SK-N-SH (cell line): ENCODE measurements around the gene CRYBG1. TPM values are rescaled to one million over a fixed set of nuclear protein-coding genes. Genes with fewer than 3 reads are reported as not detected.

Experiments used
- CTCF ChIA-PET: fragments of 300-600, 350-600 bp; formaldehyde crosslinking; extraction: SDS; loops from one replicate; lab custom pipeline; 2021; lab: Yijun Ruan, JAX
- POLR2A ChIA-PET: fragments of 350-600 bp; sonication (Branson Sonifier 250); formaldehyde crosslinking; extraction: SDS; loops from one replicate; lab custom pipeline; 2020; ENCODE audit warnings: antibody characterized with exemption, inconsistent platforms; lab: Yijun Ruan, JAX
- DNase-seq: peaks from one replicate; pipeline ENCODE4 v3.0.0; 2012
- H2AFZ ChIP-seq: fragments of 200-600 bp; sonication (generic); 2 replicates; pipeline ENCODE4 v1.8.1; 2016; ENCODE audit warnings: antibody characterized with exemption, mild to moderate bottlenecking, low read depth
- H3F3A ChIP-seq: fragments of 200-600 bp; sonication (generic); replicated peaks from 2 replicates; pipeline ENCODE3; 2016; ENCODE audit warnings: antibody characterized with exemption, mild to moderate bottlenecking; ENCODE audit not compliant: insufficient read depth
- H3K27ac ChIP-seq, 2 experiments: fragments of 200-500 bp in 1 of 2; fragments of 200-600 bp in 1 of 2; sonication (Bioruptor generic) in 1 of 2; sonication (generic), shearing (Covaris generic) in 1 of 2; 2 replicates each; pipeline versions ENCODE4 v1.5.1 to v1.6.1; 2014 to 2016; ENCODE audit warnings: low read depth in 2 of 2, inconsistent platforms in 1 of 2, low read length in 1 of 2, mild to moderate bottlenecking in 1 of 2, mixed read lengths in 1 of 2
- H3K27me3 ChIP-seq: fragments of 200-600 bp; sonication (generic), shearing (Covaris generic); 2 replicates; pipeline ENCODE4 v1.6.1; 2016; ENCODE audit warnings: mixed run types; ENCODE audit not compliant: insufficient read depth
- H3K36me3 ChIP-seq, 2 experiments: fragments of 200-500 bp in 1 of 2; fragments of 200-600 bp in 1 of 2; sonication (Bioruptor generic) in 1 of 2; sonication (generic) in 1 of 2; replicated peaks in 1 of 2; 2 replicates each; pipeline versions ENCODE3 to v1.5.1; 2014 to 2016; ENCODE audit warnings: low read length in 1 of 2, mild to moderate bottlenecking in 1 of 2; ENCODE audit not compliant: insufficient read depth in 2 of 2, control insufficient read depth in 1 of 2
- H3K4me1 ChIP-seq, 2 experiments: fragments of 200-500 bp in 1 of 2; fragments of 200-600 bp in 1 of 2; sonication (Bioruptor generic) in 1 of 2; sonication (generic), shearing (Covaris generic) in 1 of 2; 2 replicates each; pipeline versions ENCODE4 v1.5.1 to v1.6.1; 2014 to 2016; ENCODE audit warnings: low read depth in 1 of 2, low read length in 1 of 2, mixed run types in 1 of 2; ENCODE audit not compliant: insufficient read depth in 2 of 2, control insufficient read depth in 1 of 2
- H3K4me2 ChIP-seq: fragments of 200-600 bp; sonication (generic), shearing (Covaris generic); 2 replicates; pipeline ENCODE4 v1.6.1; 2017; ENCODE audit warnings: mixed run types
- H3K4me3 ChIP-seq, 2 experiments: fragments of 200-500 bp in 1 of 2; fragments of 200-600 bp in 1 of 2; sonication (Bioruptor generic) in 1 of 2; sonication (generic), shearing (Covaris generic) in 1 of 2; 2 replicates each; pipeline versions ENCODE4 v1.5.1 to v1.8.1; 2014 to 2016; ENCODE audit warnings: low read depth in 2 of 2, inconsistent platforms in 1 of 2, low read length in 1 of 2, mild to moderate bottlenecking in 1 of 2, mixed read lengths in 1 of 2, moderate library complexity in 1 of 2
- H3K79me2 ChIP-seq: fragments of 200-600 bp; sonication (generic); 2 replicates; pipeline ENCODE4 v1.8.1; 2017; ENCODE audit warnings: mild to moderate bottlenecking; ENCODE audit not compliant: insufficient read depth
- H3K9ac ChIP-seq: fragments of 200-600 bp; sonication (generic); 2 replicates; pipeline ENCODE4 v1.6.1; 2017; ENCODE audit warnings: mixed run types
- H3K9me2 ChIP-seq: fragments of 200-600 bp; sonication (generic); 2 replicates; pipeline ENCODE4 v1.6.1; 2017; ENCODE audit warnings: mixed run types
- H3K9me3 ChIP-seq: fragments of 200-600 bp; sonication (generic); 2 replicates; pipeline ENCODE4 v1.6.1; 2017; ENCODE audit warnings: mixed run types, mild to moderate bottlenecking, moderate library complexity
- H4K20me1 ChIP-seq: fragments of 200-600 bp; sonication (generic); 2 replicates; pipeline ENCODE4 v1.6.1; 2017; ENCODE audit warnings: mild to moderate bottlenecking, mixed run types; ENCODE audit not compliant: insufficient read depth
- CTCF ChIP-seq: fragments of 200-600 bp; sonication (generic); IDR thresholded peaks from 2 replicates; pipeline ENCODE4 v1.6.1; 2017; ENCODE audit warnings: antibody characterized with exemption, mild to moderate bottlenecking, moderate library complexity
- EZH2phosphoT487 ChIP-seq: fragments of 200-600 bp; sonication (generic); IDR thresholded peaks from 2 replicates; pipeline ENCODE4 v1.6.1; 2017; ENCODE audit warnings: low read depth, mixed run types, mild to moderate bottlenecking, antibody characterized with exemption, moderate library complexity, borderline replicate concordance
- GABPA ChIP-seq: IDR thresholded peaks from 2 replicates; pipeline ENCODE4 v1.4.0; 2012; ENCODE audit warnings: low read depth, mild to moderate bottlenecking
- IRF3 ChIP-seq: fragments of 150-350 bp; IDR thresholded peaks from 2 replicates; pipeline ENCODE4 v1.6.1; 2016; ENCODE audit warnings: mild to moderate bottlenecking, low read depth, low read length
- JUND ChIP-seq: IDR thresholded peaks from 2 replicates; pipeline ENCODE4 v1.4.0; 2012
- MAX ChIP-seq: IDR thresholded peaks from 2 replicates; pipeline ENCODE4 v1.4.0; 2012; ENCODE audit warnings: low read depth
- PBX3 ChIP-seq: IDR thresholded peaks from 2 replicates; pipeline ENCODE4; 2012
- POLR2AphosphoS5 ChIP-seq: IDR thresholded peaks from 2 replicates; pipeline ENCODE4 v1.6.1; 2012; ENCODE audit warnings: low read depth, low read length
- RAD21 ChIP-seq: IDR thresholded peaks from 2 replicates; pipeline ENCODE4 v1.6.1; 2012; ENCODE audit warnings: mild to moderate bottlenecking, low read length
- TCF12 ChIP-seq: IDR thresholded peaks from 2 replicates; pipeline ENCODE4 v1.4.0; 2012
- USF1 ChIP-seq: IDR thresholded peaks from 2 replicates; pipeline ENCODE4 v1.4.0; 2012; ENCODE audit warnings: low read depth, borderline replicate concordance
- WGBS: methylation state at CpG from one replicate; pipeline ENCODE4 v1.1.6; 2017; ENCODE audit warnings: low lambda C conversion rate; 5-methylcytosine and 5-hydroxymethylcytosine counted together
- polyA plus RNA-seq, 3 experiments: library from polyadenylated mRNA; depleted of rRNA; stranded (reverse); fragments of >200 nt; gene quantifications; 2 replicates each; pipeline ENCODE4 v1.2.3, GENCODE V29; 2012

CRYBG1 gene
- polyA plus RNA-seq, 1 of the 3 experiments (the other 2 are of a cell fraction), result 13.8 TPM

GRCh38 chr6:106475284-106475683 lies 114.8 kb downstream of the CRYBG1 start:
- Histone ChIP-seq H2AFZ (peak overlapping the region; percentile 45; the same call in 1 of the 2 replicates), H3K36me3 (no peaks in the 10 kb centered on the region), H3K4me3 (no peak overlapping the region), H3K4me2 (no peak overlapping the region), H3K27me3 (no peaks in the 10 kb centered on the region), H3K9me3 (no peaks in the 10 kb centered on the region), H3K79me2 (no peaks in the 10 kb centered on the region), H3K27ac (no peak overlapping the region), H3K4me1 (peaks cover 0 to 12% of the 10 kb centered on the region in 2 experiments; a peak in 1 of 4 replicates), H4K20me1 (no peaks in the 10 kb centered on the region), H3F3A (peaks cover 7% of the 10 kb centered on the region), H3K9ac (no peak overlapping the region), H3K9me2 (no peaks in the 10 kb centered on the region)
- DNase-seq, result no peak
- ChIA-PET CTCF (interaction anchor here (1.3 to 1.5 kb wide), 2 partner anchors 16 to 135 kb away, joined by 3 to 4 read pairs; no protein-coding TSS in a partner anchor), POLR2A (no interaction called here)
- 72% methylated on average over 6 of the region's 6 CpGs for WGBS
- no peak for TF ChIP-seq PBX3
- no peak for TF ChIP-seq JUND
- no peak for TF ChIP-seq GABPA
- no peak for TF ChIP-seq CTCF
- no peak for TF ChIP-seq IRF3
- TF ChIP-seq POLR2AphosphoS5, result no peak
- no peak for TF ChIP-seq USF1
- TF ChIP-seq MAX, result no peak
- no peak for TF ChIP-seq TCF12
- TF ChIP-seq RAD21, result no peak
- no peak for TF ChIP-seq EZH2phosphoT487
